Caco-2 (cell line): ENCODE results near the gene RPL18A. TPM values are rescaled to one million over a fixed set of nuclear protein-coding genes. Genes with fewer than 3 reads are reported as not detected.
A peak's percentile ranks its signal among the peaks of the same experiment; 100 is the strongest.

ENCODE experiments used
- BruUV-seq: library from RNA; stranded (reverse); fragments of 400-500 nt; replicated peaks from 2 replicates; lab custom pipeline; 2021; lab: Mats Ljungman, UMichigan
- CTCF ChIA-PET: fragments of 300-600 bp; sonication (Branson Sonifier 250); formaldehyde crosslinking; loops from one replicate; lab custom pipeline; 2022; ENCODE audit warnings: antibody characterized with exemption; lab: Charles Lee
- POLR2A ChIA-PET: fragments of 300-600 bp; sonication (Branson Sonifier 250); formaldehyde crosslinking; loops from one replicate; lab custom pipeline; 2022; ENCODE audit warnings: antibody characterized with exemption; lab: Charles Lee
- DNase-seq, 2 experiments: peaks; one replicate each; pipeline versions ENCODE4 v3.0.0 to v3.0.0-alpha.2; 2020 to 2022
- H3K27me3 ChIP-seq: replicated peaks from 2 replicates; pipeline ENCODE4 v1.6.0; 2011; ENCODE audit warnings: low read length; ENCODE audit not compliant: control insufficient read depth, insufficient read depth
- H3K36me3 ChIP-seq: 2 replicates; pipeline ENCODE4 v1.5.1; 2011; ENCODE audit warnings: low read length; ENCODE audit not compliant: control insufficient read depth, insufficient read depth
- H3K4me1 ChIP-seq: fragments of 250-450 bp; sonication (Bioruptor Pico); 2 replicates; pipeline ENCODE4 v1.5.1; 2020; ENCODE audit warnings: mild to moderate bottlenecking
- H3K4me3 ChIP-seq: 2 replicates; pipeline ENCODE4 v1.5.1; 2011; ENCODE audit warnings: low read depth, mild to moderate bottlenecking, control low read depth, low read length
- H3K9me3 ChIP-seq: fragments of 250-450 bp; sonication (Bioruptor Pico); 2 replicates; pipeline ENCODE4 v1.5.1; 2020; ENCODE audit warnings: mild to moderate bottlenecking, moderate library complexity
- H3K27ac Mint-ChIP-seq: one replicate; pipeline ENCODE4 v1.8.0; 2022; ENCODE audit warnings: mixed read lengths; ENCODE audit not compliant: unreplicated experiment
- H3K27me3 Mint-ChIP-seq: one replicate; pipeline ENCODE4 v1.8.0; 2022; ENCODE audit warnings: mixed read lengths; ENCODE audit not compliant: insufficient read depth, unreplicated experiment
- H3K36me3 Mint-ChIP-seq: one replicate; pipeline ENCODE4 v1.8.0; 2022; ENCODE audit warnings: mild to moderate bottlenecking, mixed read lengths; ENCODE audit not compliant: insufficient read depth, unreplicated experiment
- H3K4me1 Mint-ChIP-seq: one replicate; pipeline ENCODE4 v1.8.0; 2022; ENCODE audit warnings: low read depth, mixed read lengths; ENCODE audit not compliant: unreplicated experiment
- H3K4me3 Mint-ChIP-seq: one replicate; pipeline ENCODE4 v1.8.0; 2022; ENCODE audit warnings: mild to moderate bottlenecking, moderate library complexity, mixed read lengths; ENCODE audit not compliant: unreplicated experiment
- H3K9me3 Mint-ChIP-seq: one replicate; pipeline ENCODE4 v1.8.0; 2022; ENCODE audit warnings: mixed read lengths; ENCODE audit not compliant: unreplicated experiment
- CTCF ChIP-seq, 2 experiments: fragments of 200-600 bp in 1 of 2; IDR thresholded peaks; 1 replicate in 1 of 2; 2 replicates in 1 of 2; pipeline versions ENCODE4 v1.5.1 to v1.8.0; 2011 to 2022; ENCODE audit warnings: antibody characterized with exemption in 1 of 2, control low read depth in 1 of 2, inconsistent platforms in 1 of 2, low read depth in 1 of 2, low read length in 1 of 2, mild to moderate bottlenecking in 1 of 2, moderate library complexity in 1 of 2; ENCODE audit not compliant: insufficient read depth in 1 of 2, severe bottlenecking in 1 of 2, unreplicated experiment in 1 of 2
- intact Hi-C: fragments of 100-400 bp; cut with micrococcal nuclease; formaldehyde crosslinking; loops from one replicate; pipeline ENCODE4 v1.10.0; 2022; ENCODE audit not compliant: unreplicated experiment
- total RNA-seq: library from RNA; stranded (reverse); gene quantifications from 2 replicates; pipeline ENCODE4 v1.2.3, GENCODE V29; 2022

RPL18A gene
- total RNA-seq, 1 experiment from 2014 or later, result 1,599 TPM

GRCh38 chr19:17855280-17856152, 4.2 kb upstream of the RPL18A start:
- H3K36me3 ChIP-seq, result no peaks in the 10 kb centered on the region
- no peak overlapping the region for H3K27ac Mint-ChIP-seq
- H3K27me3 Mint-ChIP-seq, result peaks cover 2% of the 10 kb centered on the region
- BruUV-seq, result no TSS peak
- no peaks in the 10 kb centered on the region for H3K4me1 ChIP-seq
- H3K4me3 Mint-ChIP-seq, result no peak overlapping the region
- peak; percentile 93 to 94 for TF ChIP-seq CTCF (IDR thresholded peaks at IDR 0.05; ENCODE audit: insufficient read depth in 1 of 2, low read depth in 1 of 2, low read length in 1 of 2, severe bottlenecking in 1 of 2, unreplicated experiment in 1 of 2)
- no peaks in the 10 kb centered on the region for H3K4me1 Mint-ChIP-seq
- DNase-seq, result peak; percentile 80 to 89
- H3K9me3 ChIP-seq, result no peaks in the 10 kb centered on the region
- H3K9me3 Mint-ChIP-seq, result no peaks in the 10 kb centered on the region
- intact Hi-C loops, result loop anchor here (1.0 to 5.0 kb wide), 2 partner anchors 89 to 413 kb away; no protein-coding TSS in a partner anchor
- no peak overlapping the region for H3K4me3 ChIP-seq
- ChIA-PET CTCF (interaction anchor here (0.5 to 1.1 kb wide), 5 partner anchors 77 to 250 kb away, joined by 3 read pairs; partner anchors contain the start of gene CCDC124), POLR2A (no interaction called here)
- H3K27me3 ChIP-seq, result no peaks in the 10 kb centered on the region
- peaks cover 13% of the 10 kb centered on the region for H3K36me3 Mint-ChIP-seq

DNA sequence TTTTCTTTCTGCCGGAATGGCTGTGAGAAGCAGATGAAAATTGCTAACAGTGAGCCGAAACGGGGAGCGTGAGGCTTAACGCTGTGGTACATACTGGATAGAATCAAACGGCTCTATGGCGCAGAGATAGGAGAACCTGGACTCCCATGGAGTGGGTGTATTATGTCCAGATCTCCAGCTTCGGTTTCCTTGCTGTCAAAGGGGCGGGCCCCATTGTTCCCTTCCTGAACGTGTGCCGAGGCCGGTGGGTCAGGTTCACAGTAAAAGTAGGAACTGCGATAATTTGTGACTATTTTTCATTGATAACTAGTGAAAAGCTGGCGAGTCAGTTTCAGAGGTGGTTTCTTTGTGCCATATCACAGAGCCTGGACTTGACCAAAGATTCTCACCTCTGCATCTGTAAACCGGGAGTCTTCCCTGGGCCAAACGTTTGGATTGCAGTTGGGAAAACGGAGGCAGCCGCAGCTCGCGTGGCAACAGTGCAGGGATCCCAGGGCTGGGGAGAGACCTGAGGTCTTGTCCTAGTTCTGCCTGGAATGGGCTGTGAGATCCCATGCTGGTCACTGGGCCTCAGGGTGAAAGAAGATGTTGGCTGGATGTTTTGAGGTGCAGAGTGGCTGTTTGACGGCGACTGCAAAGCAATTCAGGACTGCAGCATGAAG, 752 bp downstream of the RPL18A start:
- BruUV-seq, result TSS peak; percentile 68
- Mint-ChIP-seq H3K27ac (peak overlapping the region; percentile 98), H3K27me3 (no peaks in the 10 kb centered on the region), H3K9me3 (no peaks in the 10 kb centered on the region), H3K36me3 (peaks cover 62% of the 10 kb centered on the region), H3K4me3 (peak overlapping the region; percentile 90), H3K4me1 (peaks cover under 1% of the 10 kb centered on the region)
- H3K4me3 ChIP-seq, result peak overlapping the region; percentile 84
- no peak for DNase-seq
- ChIA-PET POLR2A (interaction anchor here (0.6 to 2.8 kb wide), 2 partner anchors 72 to 97 kb away, joined by 3 to 77 read pairs; partner anchors contain the start of gene CCDC124), CTCF (no interaction called here)
- peaks cover 13% of the 10 kb centered on the region for H3K4me1 ChIP-seq
- no peak for TF ChIP-seq CTCF (IDR thresholded peaks at IDR 0.05; ENCODE audit: insufficient read depth in 1 of 2, low read depth in 1 of 2, low read length in 1 of 2, severe bottlenecking in 1 of 2, unreplicated experiment in 1 of 2)
- H3K36me3 ChIP-seq, result peaks cover 9% of the 10 kb centered on the region
- intact Hi-C loops, result no loop called here
- no peaks in the 10 kb centered on the region for H3K27me3 ChIP-seq
- H3K9me3 ChIP-seq, result no peaks in the 10 kb centered on the region

- Mint-ChIP-seq H3K36me3 (peaks cover 67% of the 10 kb centered on the region), H3K4me1 (peaks cover 5% of the 10 kb centered on the region), H3K27me3 (no peaks in the 10 kb centered on the region), H3K27ac (peak overlapping the region; percentile 98), H3K9me3 (no peaks in the 10 kb centered on the region), H3K4me3 (peak overlapping the region; percentile 90)
- intact Hi-C loops, result no loop called here
- Histone ChIP-seq H3K9me3 (no peaks in the 10 kb centered on the region), H3K4me1 (peaks cover 18% of the 10 kb centered on the region), H3K27me3 (no peaks in the 10 kb centered on the region), H3K36me3 (peaks cover 9% of the 10 kb centered on the region), H3K4me3 (peak overlapping the region; percentile 84)
- no TSS peak for BruUV-seq
- CTCF ChIA-PET, result no interaction called here
- POLR2A ChIA-PET, result interaction anchor here (2.8 kb wide), 1 partner anchor 72 kb away, joined by 77 read pairs; the partner anchor contains the start of gene CCDC124
- DNase-seq, result no peak
- TF ChIP-seq CTCF (IDR thresholded peaks at IDR 0.05; ENCODE audit: insufficient read depth in 1 of 2, low read depth in 1 of 2, low read length in 1 of 2, severe bottlenecking in 1 of 2, unreplicated experiment in 1 of 2), result no peak
These were observed 1.3 kb downstream of the RPL18A start for GRCh38 chr19:17860993-17861360.
